Measurements from ENCODE around the gene NMBR.

DNA sequence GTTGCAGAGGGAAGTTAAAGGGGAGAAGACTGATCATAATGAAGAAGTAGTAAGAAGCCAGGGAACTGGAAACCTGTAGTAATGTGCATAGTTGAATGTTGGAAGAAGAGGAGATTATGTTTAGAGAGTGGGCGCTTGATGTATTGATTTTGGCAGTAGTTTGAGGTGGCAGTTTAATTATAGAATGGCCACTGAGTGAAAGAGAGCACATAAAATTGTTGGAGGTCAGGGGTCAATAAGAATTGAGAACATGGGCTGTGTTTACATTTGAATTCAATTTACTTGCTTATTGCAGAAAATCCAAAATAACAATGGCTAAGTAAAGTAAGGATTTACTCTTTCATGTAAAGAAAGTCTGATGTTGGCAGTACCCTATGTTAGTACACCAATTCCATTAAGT, 15.9 kb upstream of the NMBR start:
- TF ChIP-seq GATA2 (IDR thresholded peaks at IDR 0.05; ENCODE audit: low read depth, low read length) = no peak
- TF ChIP-seq GATA3 (IDR thresholded peaks at IDR 0.05; ENCODE audit: low read depth, low read length) = no peak
